Measurements from ENCODE around the gene ADK. TPM values are rescaled to one million over a fixed set of nuclear protein-coding genes. Genes with fewer than 3 reads are reported as not detected.
A peak's percentile ranks its signal among the peaks of the same experiment; 100 is the strongest.

The ADK gene
- total RNA-seq, 1 experiment from 2014 or later = 26.8 TPM

- no peaks in the 10 kb centered on the region for H3K9me3 Mint-ChIP-seq
- H3K27me3 Mint-ChIP-seq (ENCODE audit: low read depth) = no peaks in the 10 kb centered on the region
- Histone ChIP-seq H3K4me1 (ENCODE audit: insufficient read depth, low read length) (no peaks in the 10 kb centered on the region), H3K27ac (ENCODE audit: insufficient read length, low read depth, low read length) (peak within 1 kb of the TSS; percentile 11), H3K56ac (ENCODE audit: insufficient read length, low read depth, low read length) (no peak within 1 kb of the TSS), H2BK15ac (ENCODE audit: low read depth, low read length) (no peak within 1 kb of the TSS), H3K4ac (ENCODE audit: low read depth, low read length) (no peak within 1 kb of the TSS), H2BK5ac (ENCODE audit: insufficient read length, low read length) (no peak within 1 kb of the TSS), H4K5ac (ENCODE audit: insufficient read length, low read depth, low read length) (no peak within 1 kb of the TSS), H3K79me2 (ENCODE audit: insufficient read depth, low read length) (peaks cover 10% of the 10 kb centered on the region; the same call in 1 of the 2 replicates), H3T11ph (ENCODE audit: low read length) (no peak within 1 kb of the TSS), H3K4me2 (ENCODE audit: insufficient read depth, insufficient read length, low read length) (peak within 1 kb of the TSS; percentile 64), H3K14ac (ENCODE audit: insufficient read depth, low read length) (peak within 1 kb of the TSS; percentile 84), H2BK20ac (ENCODE audit: low read depth, low read length, poor library complexity, severe bottlenecking) (no peak within 1 kb of the TSS), H2BK120ac (ENCODE audit: low read depth, low read length, poor library complexity, severe bottlenecking) (no peak within 1 kb of the TSS), H3K23me2 (ENCODE audit: insufficient read length, low read depth, low read length, poor library complexity, severe bottlenecking) (no peaks in the 10 kb centered on the region), H4K91ac (ENCODE audit: insufficient read length, low read depth, low read length) (no peak within 1 kb of the TSS), H4K8ac (replicated peaks; ENCODE audit: insufficient read length, low read depth, low read length) (no peak within 1 kb of the TSS), H3K9me3 (ENCODE audit: control insufficient read depth, low read depth, low read length) (no peaks in the 10 kb centered on the region), H3K23ac (ENCODE audit: insufficient read length, low read depth, low read length) (no peak within 1 kb of the TSS), H2AFZ (ENCODE audit: low read length) (no peak within 1 kb of the TSS), H3K18ac (ENCODE audit: insufficient read length, low read depth, low read length) (peak within 1 kb of the TSS; percentile 72), H2BK12ac (ENCODE audit: insufficient read length, low read depth, low read length) (no peak within 1 kb of the TSS), H3K9ac (ENCODE audit: extremely low read depth, insufficient read length, low read length) (peak within 1 kb of the TSS; percentile 83), H4K20me1 (ENCODE audit: control insufficient read depth, insufficient read depth, insufficient read length) (no peaks in the 10 kb centered on the region), H2AK5ac (ENCODE audit: insufficient read length, low read length) (no peak within 1 kb of the TSS), H3K79me1 (ENCODE audit: insufficient read depth, low read depth, low read length, poor library complexity, severe bottlenecking) (no peaks in the 10 kb centered on the region), H3K27me3 (ENCODE audit: insufficient read depth, low read length) (no peaks in the 10 kb centered on the region)
- H3K4me1 Mint-ChIP-seq = peaks cover 15 to 17% of the 10 kb centered on the region in 2 experiments
- peaks cover 3 to 13% (median 10%) of the 10 kb centered on the region in 3 experiments; a peak in 5 of 7 replicates for H3K36me3 Mint-ChIP-seq (ENCODE audit: insufficient read depth in 1 of 3, low read depth in 3 of 3)
- WGBS (ENCODE audit: extremely low coverage, insufficient read length, low lambda C conversion rate) = no CpG with 5 or more reads among the region's 32 CpGs
- peak within 1 kb of the TSS in 2 of 3 experiments; percentile 78 to 92; a peak in 3 of 7 replicates for H3K27ac Mint-ChIP-seq
- no peak within 1 kb of the TSS for H3K4me3 Mint-ChIP-seq
- DNase-seq = peak; percentile 88
- no peak for TF ChIP-seq CTCF (conservative IDR thresholded peaks at IDR 0.05)
Observed at GRCh38 chr10:74150204-74150989, 624 bp upstream of the ADK start, which contains the start of gene AP3M1. AP3M1 (minus strand) TSS chr10:74150828; CDS start chr10:74138379, 12,449 bp downstream.
